Stimulated activated CD4-positive, alpha-beta T cell treated with anti-CD3 and anti-CD28 coated beads, Interleukin-4, amount 100 ng/mL, for 48 hours (primary cell): ENCODE results near the gene MAPK14.

ENCODE experiments used
- DNase-seq, 2 donors: peaks; one replicate each; pipeline ENCODE4 v3.0.0-alpha.2; 2020; ENCODE audit warnings: low read depth in 2 of 2

MAPK14 gene

DNA sequence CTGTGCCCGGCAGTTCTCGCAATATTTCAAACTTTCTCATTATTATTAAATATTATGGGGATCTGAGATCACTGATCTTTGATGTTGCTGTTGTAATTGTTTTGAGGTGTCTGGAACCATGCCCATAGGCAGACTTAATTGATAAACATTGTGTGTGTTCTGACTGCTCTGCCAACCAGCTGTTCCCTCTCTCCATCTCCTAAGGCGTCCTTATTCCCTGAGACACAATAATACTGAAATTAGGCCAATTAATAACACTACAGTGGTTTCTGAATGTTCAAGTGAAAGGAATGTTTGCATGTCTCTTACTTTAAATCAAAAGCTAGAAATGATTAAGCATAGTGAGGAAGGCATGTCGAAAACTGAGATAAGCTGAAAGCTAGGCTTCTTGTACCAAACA lies 7.6 kb downstream of the MAPK14 start:
- no peak for DNase-seq

DNA sequence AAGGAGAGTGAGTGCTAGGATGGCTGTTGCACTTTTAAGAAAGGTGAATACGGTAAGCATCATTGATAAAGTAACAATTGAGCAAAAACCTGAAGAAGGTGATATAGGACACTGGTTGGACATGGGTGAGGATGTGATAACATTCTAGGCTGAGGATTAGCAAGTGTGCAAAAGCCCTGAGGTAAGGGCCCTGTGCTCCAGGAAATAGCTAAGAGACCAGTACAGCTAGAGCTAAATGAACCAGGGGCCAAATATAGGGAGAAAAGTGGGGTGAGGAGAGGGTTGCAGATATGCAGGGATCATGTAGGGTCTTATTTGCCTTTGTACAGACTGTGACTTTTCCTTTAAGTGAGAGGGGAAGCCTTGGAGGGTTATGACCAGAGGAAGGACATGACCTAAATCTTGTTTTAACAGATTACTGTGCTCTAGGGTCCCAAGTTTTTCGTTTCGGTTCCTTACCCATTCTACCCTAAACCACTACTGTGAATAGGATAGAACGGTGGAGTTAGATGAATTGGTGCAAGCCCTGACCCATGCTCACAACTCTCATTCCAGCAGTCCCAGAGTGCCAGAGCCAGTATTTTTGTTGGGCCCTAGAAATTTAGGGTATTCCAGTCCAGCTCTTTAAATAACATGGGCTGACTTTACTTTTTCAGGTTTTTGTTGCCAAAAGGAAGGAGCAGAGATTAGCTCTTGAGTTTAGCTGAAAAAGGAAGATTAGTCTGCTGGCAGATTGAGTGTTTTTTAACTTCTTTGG lies 10.7 kb downstream of the MAPK14 start:
- no peak for DNase-seq

DNA sequence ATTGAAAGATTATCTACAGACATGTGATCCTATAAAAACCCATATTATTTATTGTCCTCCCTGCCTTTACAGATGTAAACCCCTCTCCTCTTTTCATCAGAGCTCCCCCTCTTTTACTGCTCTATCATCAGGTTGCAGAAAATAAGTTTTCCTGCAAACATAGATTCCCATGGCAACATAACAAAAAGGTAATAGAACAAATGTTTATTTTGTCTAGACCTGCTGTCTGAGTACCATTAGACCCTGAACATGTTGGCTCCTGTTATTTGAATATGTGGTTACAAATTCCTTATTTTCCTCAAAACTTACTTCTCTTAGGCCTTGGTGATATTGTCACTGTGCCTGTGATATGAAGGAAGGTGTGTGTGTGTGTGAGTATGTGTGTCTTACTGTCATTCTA lies 11.5 kb downstream of the MAPK14 start:
- DNase-seq, result no peak

DNA sequence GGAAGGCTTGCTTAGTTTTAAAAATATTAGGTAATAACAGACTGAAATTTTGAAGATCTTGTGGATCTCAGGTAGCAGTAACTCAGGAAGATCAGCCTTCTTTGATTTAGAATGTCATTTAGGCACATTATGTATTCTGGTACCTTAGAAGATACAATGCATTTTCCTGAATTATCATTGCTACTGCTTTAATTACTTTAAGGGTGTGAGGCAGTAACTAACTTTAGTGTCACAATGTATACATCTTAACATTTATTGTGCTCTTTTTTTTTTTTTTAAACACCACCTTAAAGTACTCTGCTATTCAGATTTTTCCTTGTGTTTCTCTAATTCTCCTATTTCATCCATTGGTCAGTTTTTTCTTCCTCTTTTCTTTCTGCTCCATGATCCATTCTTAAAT lies 13.3 kb downstream of the MAPK14 start:
- no peak for DNase-seq

DNA sequence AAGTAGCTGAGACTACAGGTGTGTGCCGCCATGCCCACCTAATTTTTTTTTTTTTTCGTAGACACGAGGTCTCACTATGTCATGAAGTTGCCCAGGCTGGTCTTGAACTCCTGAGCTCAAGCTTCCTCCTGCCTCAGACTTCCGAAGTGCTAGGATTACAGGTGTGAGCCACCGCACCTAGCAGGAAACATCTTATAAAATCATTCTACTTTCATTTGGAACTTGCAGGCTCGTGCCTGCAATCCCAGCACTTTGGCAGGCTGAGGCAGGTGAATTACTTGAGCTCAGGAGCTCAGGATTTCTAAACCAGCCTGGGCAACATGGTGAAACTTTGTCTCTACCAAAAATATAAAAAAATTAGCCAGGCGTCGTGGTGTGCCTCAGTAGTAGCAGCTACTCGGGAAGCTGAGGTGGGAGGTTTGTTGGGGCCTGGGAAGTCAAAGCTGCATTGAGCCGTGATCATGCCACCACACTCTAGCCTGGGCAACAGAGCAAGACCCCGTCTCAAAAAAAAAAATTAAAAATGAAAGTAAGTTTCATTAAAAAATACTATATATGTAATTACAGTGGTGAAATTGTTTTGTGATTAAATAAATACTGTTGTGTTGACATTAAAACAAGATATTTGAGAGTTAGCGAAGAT lies 15.1 kb downstream of the MAPK14 start:
- no peak for DNase-seq

DNA sequence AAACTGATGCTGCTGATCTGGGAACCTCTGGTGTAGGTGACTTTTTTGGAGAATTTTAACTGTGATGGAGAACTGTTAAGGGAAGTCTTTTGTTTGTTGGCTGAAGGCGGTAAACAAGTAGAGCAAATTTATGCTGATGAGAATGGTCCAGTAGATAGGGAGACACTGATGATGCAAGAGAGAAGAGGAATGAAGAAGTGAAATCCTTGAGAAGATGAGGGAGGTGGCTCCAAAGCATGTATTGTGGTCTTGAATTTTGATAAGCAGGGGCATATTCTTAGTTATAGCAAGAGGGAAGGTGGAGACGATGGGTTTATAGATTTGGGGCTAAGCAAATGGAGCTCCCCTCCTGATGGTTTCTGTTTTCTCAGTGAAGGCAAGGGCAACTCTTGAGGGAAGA lies 22.0 kb downstream of the MAPK14 start:
- no peak for DNase-seq

DNA sequence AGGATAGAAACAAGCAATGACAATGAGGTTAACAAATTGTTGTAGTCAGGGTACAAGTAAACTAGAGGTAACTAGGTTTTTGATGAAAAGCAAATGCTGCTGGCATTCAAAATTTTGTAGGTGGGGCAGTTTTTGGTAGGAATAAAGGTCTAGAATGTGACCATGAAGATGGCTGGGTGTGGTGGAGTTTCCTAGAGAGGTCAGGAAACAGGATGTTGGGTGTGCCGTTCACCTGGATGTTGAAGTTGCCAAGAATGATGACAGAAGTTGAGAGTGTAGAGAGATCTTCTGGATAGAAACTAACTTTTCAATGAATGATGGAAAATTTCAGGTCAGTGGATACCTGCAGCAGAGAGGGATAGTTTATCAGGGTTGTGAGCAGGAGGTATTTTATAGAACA lies 22.7 kb downstream of the MAPK14 start:
- no peak for DNase-seq

DNA sequence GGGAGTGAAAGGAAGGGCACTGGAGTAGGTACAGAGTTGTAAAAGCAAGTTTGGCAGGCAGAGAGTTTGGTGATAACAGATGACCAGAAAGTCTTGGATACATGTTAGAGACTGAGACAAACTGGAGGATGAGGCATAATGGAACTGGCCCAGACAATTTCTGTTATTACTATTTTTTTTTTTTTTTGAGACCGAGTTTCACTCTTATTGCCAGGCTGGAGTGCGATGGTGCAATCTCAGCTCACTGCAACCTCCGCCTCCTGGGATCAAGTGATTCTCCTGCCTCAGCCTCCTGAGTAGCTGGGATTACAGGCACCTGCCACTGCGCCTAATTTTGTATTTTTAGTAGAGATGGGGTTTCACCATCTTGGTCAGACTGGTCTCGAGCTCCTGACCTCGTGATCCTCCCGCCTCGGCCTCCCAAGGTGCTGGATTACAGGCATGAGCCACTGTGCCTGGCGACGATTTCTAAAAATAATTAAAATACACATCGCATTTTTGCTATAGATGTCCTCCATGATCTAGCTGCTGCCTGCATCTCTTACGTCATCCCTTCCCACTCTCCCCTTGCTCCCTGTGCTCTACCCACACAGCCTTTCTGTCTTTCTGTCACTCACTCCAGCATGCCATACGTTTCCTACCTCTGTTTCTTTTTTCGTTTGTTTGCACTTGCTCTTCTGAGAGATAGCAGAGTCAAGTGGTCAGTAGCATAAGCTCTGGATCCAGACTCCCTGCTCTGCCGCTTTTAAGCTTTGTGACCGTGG lies 23.5 kb downstream of the MAPK14 start:
- DNase-seq, result no peak

DNA sequence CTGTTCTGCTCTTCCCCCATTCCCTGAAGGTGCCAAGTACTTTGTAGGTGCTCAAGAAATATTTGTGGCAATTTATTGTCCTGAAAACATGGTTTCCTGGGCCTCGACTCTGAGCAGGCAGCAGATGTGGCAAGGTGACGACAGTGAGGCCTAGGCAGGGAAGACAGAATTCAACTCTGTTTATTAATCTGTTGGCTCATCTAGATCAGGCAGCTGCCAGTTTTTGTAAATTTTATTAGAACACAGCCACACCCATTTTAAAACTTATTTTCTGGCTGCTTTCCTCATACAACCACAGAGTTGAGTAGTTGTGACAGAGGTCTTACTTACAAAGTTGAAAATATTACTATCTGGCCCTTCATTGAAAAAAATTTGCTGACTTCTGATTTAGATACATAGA lies 24.5 kb downstream of the MAPK14 start:
- DNase-seq, result no peak

DNA sequence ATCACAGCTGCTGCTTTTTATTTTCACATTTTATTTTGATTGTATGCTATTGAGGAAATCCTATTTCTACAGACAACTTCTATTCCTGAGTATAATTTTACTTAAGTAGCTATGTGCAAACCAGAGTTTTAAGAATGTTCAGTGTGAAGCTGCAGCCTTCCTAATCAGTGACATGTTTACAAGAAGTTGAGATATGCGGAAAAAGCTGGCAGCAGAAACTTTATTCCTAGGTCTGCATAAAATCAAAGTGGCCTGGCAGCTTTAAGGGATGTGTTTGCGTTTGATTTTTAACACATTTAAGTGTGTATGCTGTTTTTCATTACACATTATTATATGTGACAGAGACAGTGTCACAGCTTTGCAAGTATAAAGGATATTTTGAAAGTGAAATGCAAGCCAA lies 26.3 kb downstream of the MAPK14 start:
- no peak for DNase-seq

DNA sequence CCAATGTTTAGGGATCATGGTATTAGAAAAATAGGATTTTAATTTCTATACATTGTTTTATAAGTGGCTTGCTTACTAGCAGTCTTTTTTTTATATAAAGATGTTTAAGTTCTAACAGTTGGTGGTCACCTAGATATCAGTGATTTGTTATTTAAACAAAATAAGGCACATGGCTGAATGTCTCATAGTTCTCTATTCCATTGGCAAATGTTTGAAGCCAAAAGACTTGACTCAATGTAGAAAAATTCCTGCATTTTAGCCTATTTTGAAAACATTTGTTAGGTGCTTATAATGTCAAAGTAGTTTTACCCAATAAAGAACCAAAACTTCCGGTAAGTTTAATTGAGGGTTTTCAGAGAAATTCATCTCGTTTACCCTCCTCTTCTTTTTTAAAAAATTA lies 26.8 kb downstream of the MAPK14 start:
- no peak for DNase-seq

DNA sequence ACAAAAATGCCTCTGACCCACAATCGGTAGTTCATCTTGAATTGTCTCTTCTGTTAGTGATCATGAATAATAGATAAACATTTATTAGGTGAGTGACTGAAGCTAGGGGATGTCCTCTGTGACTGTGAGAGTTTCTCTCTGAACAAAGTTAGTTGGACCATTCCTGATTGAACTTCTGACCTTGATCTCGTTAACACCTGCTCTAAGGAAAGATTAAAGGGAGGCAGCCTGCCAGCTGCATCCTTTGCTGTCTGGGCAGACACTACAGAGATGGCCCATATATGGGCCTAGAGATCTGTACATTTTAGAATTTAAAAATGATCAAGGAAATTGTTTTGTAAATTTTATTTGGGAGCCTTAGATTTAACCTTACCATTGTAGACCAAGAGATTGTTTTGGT lies 27.3 kb downstream of the MAPK14 start:
- DNase-seq, result no peak

DNA sequence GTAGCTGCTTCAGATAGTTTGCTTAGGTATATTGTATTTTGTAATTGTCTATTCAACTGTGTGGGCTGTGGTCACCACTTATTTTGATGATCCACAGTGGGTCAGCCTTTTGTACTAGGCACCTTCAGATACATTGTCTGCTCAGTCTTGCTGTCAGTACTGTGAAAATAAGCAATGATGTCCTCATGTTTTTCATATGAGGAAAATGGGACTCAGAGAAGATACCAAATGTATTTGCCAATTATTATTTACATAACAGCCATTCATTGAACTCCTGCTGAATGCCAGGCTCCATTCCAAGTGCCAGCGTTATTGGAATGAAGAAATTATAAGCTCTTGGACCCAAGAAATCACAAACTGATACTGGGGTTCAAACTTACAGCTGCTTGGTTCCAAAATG lies 28.6 kb downstream of the MAPK14 start:
- DNase-seq, result no peak

DNA sequence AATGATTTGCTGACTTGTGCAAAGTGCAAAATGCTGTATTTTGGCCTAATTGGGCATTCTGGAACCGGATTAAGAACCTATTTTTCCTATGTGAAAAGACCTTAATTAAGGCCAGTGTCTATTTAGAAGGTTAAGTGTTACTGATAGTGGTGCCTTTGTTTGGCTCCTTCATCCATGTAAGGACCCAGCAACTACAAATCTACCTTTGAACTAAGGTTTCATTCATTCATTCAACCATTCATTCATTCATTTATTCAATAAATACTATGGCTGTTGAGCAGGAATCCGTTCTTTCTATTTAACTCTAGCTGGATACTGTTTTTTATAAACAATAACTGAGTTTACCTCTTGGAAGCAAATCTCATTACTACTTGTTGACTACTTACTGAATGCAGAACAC lies 33.6 kb downstream of the MAPK14 start:
- no peak for DNase-seq

DNA sequence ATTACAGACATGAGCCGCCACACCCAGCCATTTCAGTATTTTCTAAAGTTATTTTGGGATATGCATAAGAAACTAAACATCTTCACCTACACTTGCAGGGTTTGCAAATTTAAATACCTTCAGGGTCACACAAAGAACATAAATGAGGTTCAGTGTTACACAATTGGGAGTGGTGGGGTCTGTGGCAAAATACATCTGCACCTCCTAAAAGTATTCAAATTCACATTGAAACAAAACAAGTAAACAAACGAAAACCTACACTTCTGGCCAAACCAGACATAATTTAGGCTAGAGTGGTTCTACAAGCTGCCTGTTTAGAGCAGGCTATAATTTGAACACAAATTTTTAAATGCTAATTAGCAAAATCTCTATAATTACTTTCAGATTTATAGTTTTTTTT lies 34.6 kb downstream of the MAPK14 start:
- DNase-seq, result no peak

DNA sequence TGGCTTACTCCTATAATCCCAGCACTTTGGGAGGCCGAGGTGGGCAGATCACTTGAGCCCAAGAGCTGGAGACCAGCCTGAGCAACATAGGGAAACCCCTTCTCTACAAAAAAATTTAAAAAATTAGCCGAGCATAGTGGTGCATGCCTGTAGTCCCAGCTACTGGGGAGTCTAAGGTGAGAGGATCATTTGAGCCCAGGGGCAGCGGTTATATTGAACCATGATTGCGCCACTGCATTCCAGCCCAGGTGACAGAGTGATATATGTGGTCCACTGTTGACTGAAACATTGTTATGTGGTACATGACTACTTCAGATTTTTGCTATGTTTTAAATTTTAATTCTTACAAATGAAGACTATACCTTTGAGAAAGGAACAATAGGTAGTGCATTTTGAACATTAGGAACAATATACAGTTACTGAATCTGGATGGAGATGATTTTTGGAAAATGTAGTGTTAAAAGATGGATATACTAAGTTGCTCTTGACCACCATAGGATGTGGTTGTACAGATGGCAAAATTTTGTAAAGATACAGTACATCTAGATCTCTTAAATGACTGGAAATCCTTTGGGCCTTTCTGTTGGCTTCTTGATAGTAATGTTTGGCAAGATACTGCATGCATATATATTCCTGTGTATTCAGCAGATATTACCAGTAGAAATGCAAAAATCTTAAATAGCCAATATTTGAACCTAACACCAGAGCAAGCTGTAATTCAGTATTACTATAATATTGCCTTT lies 35.9 kb downstream of the MAPK14 start:
- DNase-seq, result no peak

DNA sequence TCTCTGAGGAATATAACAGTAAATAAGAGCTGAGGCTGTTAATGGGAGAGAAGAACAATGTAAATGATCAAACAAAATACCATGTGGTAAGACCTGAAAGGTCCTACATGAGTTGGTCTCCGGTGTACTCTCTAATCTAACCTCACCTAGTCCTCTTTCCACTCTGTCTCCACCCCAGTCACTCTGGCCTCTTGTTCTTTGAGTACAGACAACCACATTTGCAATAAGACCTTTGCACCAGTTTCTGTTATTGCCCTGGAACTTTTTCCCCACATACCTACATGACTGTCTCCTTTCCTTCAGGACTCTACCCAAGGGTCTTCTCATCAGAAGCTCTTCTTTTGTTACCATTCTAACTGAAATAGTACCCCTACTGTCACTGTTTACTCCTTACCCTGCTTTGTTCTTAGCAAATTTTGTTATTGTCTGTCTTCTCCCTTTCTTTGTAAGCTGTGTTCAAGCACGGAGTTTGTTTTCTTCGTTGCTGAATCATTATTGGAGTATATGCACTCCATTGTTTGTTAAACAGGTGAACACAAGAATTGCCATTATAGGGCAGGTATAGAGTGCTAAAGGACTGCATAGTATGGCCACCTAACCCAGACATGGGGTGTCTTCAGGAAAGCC lies 37.3 kb downstream of the MAPK14 start:
- DNase-seq, result no peak

DNA sequence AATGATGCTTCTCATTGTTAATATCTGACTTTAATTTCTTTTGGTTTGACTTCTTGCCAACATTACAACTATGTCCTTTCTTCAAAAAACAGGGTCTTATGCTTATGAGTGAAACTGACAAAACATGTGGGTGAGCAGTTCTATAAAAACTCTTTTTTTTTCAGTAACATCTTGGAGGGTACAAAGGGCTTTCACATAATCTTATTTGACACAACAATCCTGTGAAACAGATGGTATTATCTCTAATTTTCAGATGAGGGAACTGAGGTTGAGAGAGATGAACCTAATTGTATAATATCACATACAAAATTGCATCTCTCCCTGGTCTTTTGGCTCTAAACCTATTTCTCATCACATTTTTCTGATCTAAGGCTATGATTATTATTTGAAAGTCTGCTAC lies 38.3 kb downstream of the MAPK14 start:
- DNase-seq, result no peak

DNA sequence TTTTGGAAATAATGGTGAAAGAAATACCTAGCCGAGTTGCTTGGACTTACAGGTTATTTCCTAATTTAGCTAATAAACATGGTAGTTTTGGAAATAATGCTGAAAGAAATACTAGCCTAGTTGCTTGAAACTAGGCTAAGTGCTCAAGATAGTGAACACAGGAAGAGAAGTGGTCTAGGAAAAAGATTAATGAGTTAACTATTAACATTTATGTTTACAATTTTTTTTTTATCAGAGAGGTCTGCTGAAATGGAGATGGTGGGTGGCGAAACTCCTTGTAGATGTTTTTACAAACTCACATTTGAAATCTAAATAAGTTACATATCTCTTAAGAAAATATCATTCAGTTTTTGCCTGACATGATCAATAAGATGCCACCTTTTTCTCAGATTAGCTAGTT lies 39.2 kb downstream of the MAPK14 start:
- DNase-seq, result no peak

DNA sequence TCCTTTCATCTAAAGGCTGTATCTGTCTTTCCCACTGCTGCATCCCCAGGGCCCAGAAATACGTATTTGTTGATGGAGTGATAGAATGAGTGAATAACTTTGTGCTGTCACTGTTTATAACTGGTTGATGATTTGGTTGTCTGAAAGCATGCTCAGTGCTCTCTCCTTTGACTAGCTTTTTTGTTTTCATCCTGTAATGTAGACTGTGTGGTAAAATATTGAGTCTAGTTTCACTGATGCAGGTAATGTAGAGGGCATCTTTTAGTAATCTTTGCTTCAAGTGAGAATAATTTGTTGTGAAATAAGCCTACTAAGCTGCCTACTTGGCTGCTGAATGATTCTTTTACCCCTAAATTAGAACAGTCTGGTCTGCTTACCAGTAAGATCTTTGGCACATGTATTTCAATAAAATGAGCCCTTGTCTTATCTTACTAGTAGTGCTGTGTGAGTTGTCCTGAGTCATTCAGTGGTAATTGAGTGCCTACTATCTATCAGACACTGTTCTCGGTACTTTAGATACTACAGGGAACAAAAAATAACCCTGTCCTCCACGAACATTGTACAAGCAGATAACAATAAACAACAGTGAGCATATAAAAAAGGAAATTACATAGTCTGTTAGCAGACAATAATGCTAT lies 39.9 kb downstream of the MAPK14 start:
- DNase-seq, result no peak

DNA sequence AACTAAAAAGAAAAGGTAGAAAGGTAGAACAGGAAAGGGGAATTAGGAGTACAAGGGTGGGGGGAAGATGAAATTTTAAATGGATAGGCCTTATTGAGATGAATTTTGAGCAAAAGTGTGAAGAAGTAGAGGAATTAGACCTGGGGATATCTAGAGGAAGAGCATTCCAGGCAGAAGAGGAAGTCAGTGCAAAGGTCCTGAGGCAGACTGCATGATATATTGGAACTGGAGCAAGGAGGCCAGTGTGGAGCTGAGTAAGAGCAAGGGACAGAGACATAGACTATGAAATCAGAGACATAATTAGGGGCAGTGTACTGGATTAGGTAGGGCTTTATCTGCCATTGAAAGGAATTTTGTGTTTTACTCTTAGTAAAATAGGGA lies 40.4 kb downstream of the MAPK14 start:
- no peak for DNase-seq
